GM12865 (cell line): ENCODE data around the gene MAPK8.

Experiments
- DNase-seq: peaks from one replicate; pipeline ENCODE4 v3.0.0; 2010; ENCODE audit warnings: low read depth
- H3K4me3 ChIP-seq: 2 replicates; pipeline ENCODE4 v1.5.1; 2011; ENCODE audit warnings: mild to moderate bottlenecking, low read depth, low read length, control low read depth
- TF ChIP-seq, protein P1 (sequence below): IDR thresholded peaks from 2 replicates; pipeline ENCODE4 v1.5.1; 2011; ENCODE audit warnings: low read length, control low read depth, low read depth, inconsistent platforms; ENCODE audit not compliant: insufficient read depth; ENCODE audit errors: missing control alignments

Gene MAPK8

DNA sequence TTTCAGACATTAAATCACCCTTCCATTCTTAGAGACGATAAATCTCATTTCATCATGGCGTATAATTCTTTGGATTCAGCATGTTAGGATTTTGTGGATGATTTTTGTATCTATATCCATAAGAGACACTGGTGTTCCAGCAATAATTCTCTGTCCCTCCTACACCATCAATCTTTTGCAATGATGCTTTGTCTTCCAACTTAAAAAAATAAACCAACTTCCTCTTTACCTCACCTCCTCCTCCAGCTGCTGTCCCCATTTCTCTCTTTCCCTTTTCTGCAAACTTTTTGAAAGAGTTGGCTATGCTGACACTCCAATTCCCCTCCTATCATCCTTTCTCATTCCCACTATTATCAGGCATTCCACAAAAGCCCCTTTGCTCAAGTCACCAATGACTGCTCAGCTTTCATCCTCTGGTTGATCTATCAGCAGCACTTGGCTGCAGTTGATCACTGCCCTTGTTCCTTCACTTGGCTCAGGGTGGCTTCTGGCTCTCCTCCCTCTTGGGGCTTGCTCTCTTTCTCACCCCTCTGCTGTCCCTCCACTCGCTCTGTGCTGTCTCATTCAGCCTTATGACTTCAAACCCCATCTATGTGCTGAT is 168.4 kb downstream of the MAPK8 start:
- no peak for DNase-seq
- TF ChIP-seq, protein P1, sequence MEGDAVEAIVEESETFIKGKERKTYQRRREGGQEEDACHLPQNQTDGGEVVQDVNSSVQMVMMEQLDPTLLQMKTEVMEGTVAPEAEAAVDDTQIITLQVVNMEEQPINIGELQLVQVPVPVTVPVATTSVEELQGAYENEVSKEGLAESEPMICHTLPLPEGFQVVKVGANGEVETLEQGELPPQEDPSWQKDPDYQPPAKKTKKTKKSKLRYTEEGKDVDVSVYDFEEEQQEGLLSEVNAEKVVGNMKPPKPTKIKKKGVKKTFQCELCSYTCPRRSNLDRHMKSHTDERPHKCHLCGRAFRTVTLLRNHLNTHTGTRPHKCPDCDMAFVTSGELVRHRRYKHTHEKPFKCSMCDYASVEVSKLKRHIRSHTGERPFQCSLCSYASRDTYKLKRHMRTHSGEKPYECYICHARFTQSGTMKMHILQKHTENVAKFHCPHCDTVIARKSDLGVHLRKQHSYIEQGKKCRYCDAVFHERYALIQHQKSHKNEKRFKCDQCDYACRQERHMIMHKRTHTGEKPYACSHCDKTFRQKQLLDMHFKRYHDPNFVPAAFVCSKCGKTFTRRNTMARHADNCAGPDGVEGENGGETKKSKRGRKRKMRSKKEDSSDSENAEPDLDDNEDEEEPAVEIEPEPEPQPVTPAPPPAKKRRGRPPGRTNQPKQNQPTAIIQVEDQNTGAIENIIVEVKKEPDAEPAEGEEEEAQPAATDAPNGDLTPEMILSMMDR = no peak
- H3K4me3 ChIP-seq = no peak overlapping the region

DNA sequence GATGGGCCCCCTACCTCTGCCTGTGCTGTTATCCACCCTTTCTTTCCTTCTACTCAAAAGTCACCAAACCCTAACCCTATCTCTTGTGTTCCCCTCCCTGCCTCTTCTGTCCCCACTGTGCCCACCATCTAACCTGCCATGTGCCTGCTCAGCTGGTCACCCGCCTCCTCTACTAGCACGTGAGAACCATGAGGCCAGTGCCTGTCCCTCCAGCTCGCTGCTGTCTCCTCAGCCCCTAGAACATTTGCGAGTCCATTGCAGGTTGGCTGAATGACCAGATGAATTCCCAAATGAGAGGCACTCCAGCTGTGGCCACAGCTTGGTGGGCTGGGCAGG is 169.4 kb downstream of the MAPK8 start:
- TF ChIP-seq, protein P1 = no peak
- no peak overlapping the region for H3K4me3 ChIP-seq
- no peak for DNase-seq

DNA sequence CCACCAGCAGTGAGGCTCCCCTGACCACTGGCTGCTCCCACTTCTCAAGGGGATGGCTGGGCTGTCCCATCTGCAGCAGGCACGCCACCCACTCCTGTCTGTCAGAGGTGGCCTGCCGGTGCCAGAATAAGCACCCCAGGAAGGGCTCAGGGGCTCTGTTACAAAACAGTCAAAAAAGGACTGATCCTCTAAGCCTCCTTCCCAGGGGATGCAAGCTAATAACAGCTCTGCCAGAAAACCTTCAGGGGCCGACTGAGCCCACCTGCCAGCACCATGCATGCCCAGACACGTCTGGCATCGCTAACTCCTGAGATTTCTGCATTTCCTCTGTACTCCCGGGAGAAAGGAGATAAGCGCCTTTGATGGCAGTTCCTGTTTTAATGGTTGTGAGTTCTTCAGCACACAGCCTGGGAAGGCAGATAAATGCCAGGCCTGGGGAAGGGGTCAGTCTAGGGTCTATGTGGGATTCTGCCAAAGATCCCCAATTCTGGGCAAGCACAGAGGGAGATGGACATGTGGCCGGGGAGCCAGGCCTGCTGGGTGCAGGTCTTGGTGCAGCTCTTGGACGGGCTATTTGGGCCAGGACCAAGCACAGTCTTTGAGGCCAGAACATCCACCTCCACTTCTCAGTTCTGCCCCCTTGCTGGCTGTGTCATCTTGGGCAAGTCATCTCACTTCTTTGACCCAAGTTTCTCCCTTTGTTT is 170.0 kb downstream of the MAPK8 start:
- no peak for DNase-seq
- TF ChIP-seq, protein P1 = no peak
- H3K4me3 ChIP-seq = no peak overlapping the region

DNA sequence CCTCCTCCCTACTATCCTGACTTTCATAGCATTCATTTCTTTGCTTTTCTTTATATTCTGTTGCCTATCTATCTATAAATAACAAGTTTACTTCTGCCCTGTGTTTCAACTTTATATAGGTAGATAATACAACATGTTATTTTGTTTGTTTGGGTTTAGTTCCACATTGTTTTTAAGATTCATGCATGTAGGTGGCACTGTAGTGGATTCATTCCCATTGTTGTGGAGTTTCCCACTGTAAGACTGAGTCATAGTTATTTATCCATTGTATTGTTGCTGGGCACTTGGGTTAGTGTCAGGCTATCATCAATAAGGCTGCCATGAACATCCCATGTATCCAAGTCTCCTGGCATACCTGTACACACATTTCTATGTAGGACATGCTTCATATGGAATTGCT is 170.7 kb downstream of the MAPK8 start:
- no peak for DNase-seq
- H3K4me3 ChIP-seq = no peak overlapping the region
- TF ChIP-seq, protein P1 = no peak

DNA sequence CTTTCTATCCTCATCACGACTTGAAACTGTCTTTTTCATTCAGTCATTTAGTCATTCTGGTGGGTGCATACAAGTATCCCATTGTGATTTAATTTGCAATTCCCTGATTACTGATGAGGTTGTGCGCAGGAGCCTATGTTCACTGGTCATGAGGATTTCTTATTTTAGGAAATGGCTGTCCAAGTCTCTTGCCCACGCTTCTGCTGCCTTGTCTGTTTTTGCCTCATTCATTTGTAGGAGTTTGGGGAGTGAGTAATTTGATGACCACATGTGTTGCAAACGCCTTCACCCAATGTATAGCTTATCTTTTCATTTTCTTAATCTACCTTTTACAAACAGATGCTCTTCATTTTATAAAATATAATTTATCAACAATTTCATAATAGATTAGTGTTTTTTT is 171.1 kb downstream of the MAPK8 start:
- H3K4me3 ChIP-seq = no peak overlapping the region
- TF ChIP-seq, protein P1 = no peak
- DNase-seq = no peak

DNA sequence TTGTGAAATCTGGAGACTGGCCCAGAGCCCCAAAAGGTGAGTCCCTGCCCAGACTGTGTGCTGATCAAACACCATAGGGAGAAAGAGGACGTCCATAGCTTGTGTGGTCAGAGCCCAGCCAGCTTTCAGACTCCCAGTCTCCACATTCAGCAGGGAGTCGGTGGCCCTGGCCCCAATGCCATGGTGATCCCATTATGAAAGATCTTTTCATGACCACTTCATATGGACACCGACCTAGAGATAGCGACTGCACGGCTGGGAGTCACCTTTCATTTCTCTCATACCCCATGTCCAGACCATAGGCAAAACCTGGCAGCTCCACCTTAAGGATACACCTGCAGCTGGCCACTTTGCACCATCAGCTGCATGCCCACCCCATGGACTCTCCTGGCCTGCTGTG is 172.0 kb downstream of the MAPK8 start:
- no peak overlapping the region for H3K4me3 ChIP-seq
- DNase-seq = no peak
- TF ChIP-seq, protein P1 = no peak
